Osteocyte (in vitro differentiated cells): ENCODE data around the gene DTX4. TPM values are rescaled to one million over a fixed set of nuclear protein-coding genes. Genes with fewer than 3 reads are reported as not detected.
A peak's percentile ranks its signal among the peaks of the same experiment; 100 is the strongest.

Experiments
- DNase-seq: peaks from one replicate; pipeline ENCODE4 v3.0.0; 2021; ENCODE audit warnings: mixed read lengths; ENCODE audit not compliant: unreplicated experiment; ENCODE audit errors: extremely low spot score
- H3K27ac Mint-ChIP-seq: one replicate; pipeline ENCODE4 v1.8.0; 2021; ENCODE audit warnings: mild to moderate bottlenecking, mixed read lengths; ENCODE audit not compliant: unreplicated experiment
- H3K27me3 Mint-ChIP-seq: one replicate; pipeline ENCODE4 v1.8.0; 2021; ENCODE audit warnings: mixed read lengths; ENCODE audit not compliant: unreplicated experiment
- H3K36me3 Mint-ChIP-seq: one replicate; pipeline ENCODE4 v1.8.0; 2021; ENCODE audit warnings: mixed read lengths; ENCODE audit not compliant: unreplicated experiment
- H3K4me1 Mint-ChIP-seq: one replicate; pipeline ENCODE4 v1.8.0; 2021; ENCODE audit warnings: mixed read lengths; ENCODE audit not compliant: unreplicated experiment
- H3K4me3 Mint-ChIP-seq: one replicate; pipeline ENCODE4 v1.8.0; 2021; ENCODE audit warnings: mild to moderate bottlenecking, moderate library complexity, mixed read lengths; ENCODE audit not compliant: unreplicated experiment
- H3K9me3 Mint-ChIP-seq: one replicate; pipeline ENCODE4 v1.8.0; 2021; ENCODE audit warnings: mixed read lengths; ENCODE audit not compliant: unreplicated experiment
- CTCF ChIP-seq: fragments of 200-600 bp; sonication (generic); IDR thresholded peaks from 2 replicates; pipeline ENCODE4 v1.5.0; 2021; ENCODE audit warnings: antibody characterized with exemption, mild to moderate bottlenecking, moderate library complexity
- total RNA-seq: library from RNA; stranded (reverse); gene quantifications from 2 replicates; pipeline ENCODE4 v1.2.1, GENCODE V29; 2021

DTX4 gene
- total RNA-seq, 1 donor from 2014 or later: 2.7 TPM

- Mint-ChIP-seq H3K4me3 (peak overlapping the region; percentile 96), H3K9me3 (no peaks in the 10 kb centered on the region), H3K36me3 (peaks cover 7% of the 10 kb centered on the region), H3K27me3 (no peaks in the 10 kb centered on the region), H3K27ac (peak overlapping the region; percentile 97), H3K4me1 (peaks cover 38% of the 10 kb centered on the region)
- peak; percentile 18 for TF ChIP-seq CTCF
- peak; percentile 88 for DNase-seq
These were observed 27.2 kb upstream of the DTX4 start for GRCh38 chr11:59144579-59145345.

- DNase-seq: no peak
- Mint-ChIP-seq H3K27ac (peak overlapping the region; percentile 97), H3K4me1 (peaks cover 38% of the 10 kb centered on the region), H3K9me3 (no peaks in the 10 kb centered on the region), H3K4me3 (peak overlapping the region; percentile 96), H3K27me3 (no peaks in the 10 kb centered on the region), H3K36me3 (peaks cover 12% of the 10 kb centered on the region)
- TF ChIP-seq CTCF: no peak
These were observed 26.4 kb upstream of the DTX4 start for GRCh38 chr11:59145534-59145933.

GRCh38 chr11:59151761-59152160, 20.2 kb upstream of the DTX4 start:
- DNase-seq: no peak
- Mint-ChIP-seq H3K4me1 (peaks cover 2% of the 10 kb centered on the region), H3K27ac (no peak overlapping the region), H3K4me3 (no peak overlapping the region), H3K9me3 (no peaks in the 10 kb centered on the region), H3K36me3 (peaks cover 25% of the 10 kb centered on the region), H3K27me3 (no peaks in the 10 kb centered on the region)
- TF ChIP-seq CTCF: no peak

GRCh38 chr11:59152312-59152951, 19.5 kb upstream of the DTX4 start:
- H3K27me3 Mint-ChIP-seq: no peaks in the 10 kb centered on the region
- no peak overlapping the region for H3K4me3 Mint-ChIP-seq
- H3K4me1 Mint-ChIP-seq: peaks cover 2% of the 10 kb centered on the region
- TF ChIP-seq CTCF: no peak
- H3K36me3 Mint-ChIP-seq: peaks cover 22% of the 10 kb centered on the region
- H3K27ac Mint-ChIP-seq: no peak overlapping the region
- DNase-seq: no peak
- H3K9me3 Mint-ChIP-seq: no peaks in the 10 kb centered on the region

- no peak overlapping the region for H3K4me3 Mint-ChIP-seq
- no peak for TF ChIP-seq CTCF
- H3K36me3 Mint-ChIP-seq: peaks cover 18% of the 10 kb centered on the region
- H3K9me3 Mint-ChIP-seq: no peaks in the 10 kb centered on the region
- no peak overlapping the region for H3K27ac Mint-ChIP-seq
- no peak for DNase-seq
- no peaks in the 10 kb centered on the region for H3K4me1 Mint-ChIP-seq
- H3K27me3 Mint-ChIP-seq: no peaks in the 10 kb centered on the region
These were observed 17.3 kb upstream of the DTX4 start for GRCh38 chr11:59154610-59155009.
